T-helper 17 cell (primary cell): ENCODE data around the gene CD52. TPM values are rescaled to one million over a fixed set of nuclear protein-coding genes. Genes with fewer than 3 reads are reported as not detected.
A peak's percentile ranks its signal among the peaks of the same experiment; 100 is the strongest.
"Not testable (repeated sequence)": the region's sequence is repeated elsewhere in the genome, so short reads cannot be mapped to it uniquely, and the experiment has no call there.

Source experiments
- ATAC-seq: fragments of 150-1000 bp; cut with Tn5 transposase; 2 replicates; pipeline ENCODE4 v1.10.0; 2021; ENCODE audit warnings: mild to moderate bottlenecking, moderate library complexity
- DNase-seq, 3 donors: peaks; one replicate each; pipeline versions ENCODE4 v3.0.0 to v3.0.0-alpha.2; 2020 to 2021
- H3K9me3 ChIP-seq: one replicate; pipeline ENCODE4 v1.7.0; 2013; ENCODE audit warnings: low read length, mild to moderate bottlenecking; ENCODE audit not compliant: control insufficient read depth, poor library complexity, severe bottlenecking
- H3K27ac Mint-ChIP-seq: one replicate; pipeline ENCODE4 v1.8.0; 2022; ENCODE audit warnings: mild to moderate bottlenecking, moderate library complexity, mixed read lengths
- H3K27me3 Mint-ChIP-seq: one replicate; pipeline ENCODE4 v1.8.0; 2022; ENCODE audit warnings: mixed read lengths
- H3K36me3 Mint-ChIP-seq: one replicate; pipeline ENCODE4 v1.8.0; 2022; ENCODE audit warnings: low read depth, mixed read lengths
- H3K4me1 Mint-ChIP-seq: one replicate; pipeline ENCODE4 v1.8.0; 2022; ENCODE audit warnings: mild to moderate bottlenecking, mixed read lengths
- H3K4me3 Mint-ChIP-seq: one replicate; pipeline ENCODE4 v1.8.0; 2022; ENCODE audit warnings: mild to moderate bottlenecking, moderate library complexity, mixed read lengths
- total RNA-seq, 4 donors: library from RNA in 2 of 4; stranded (reverse) in 2 of 4; gene quantifications; one replicate each; pipeline ENCODE4 v1.2.3 and lab custom pipeline; 2022 to 2026

CD52 gene
- total RNA-seq, 2 donors from 2014 or later: 1,152 to 1,411 TPM

DNA sequence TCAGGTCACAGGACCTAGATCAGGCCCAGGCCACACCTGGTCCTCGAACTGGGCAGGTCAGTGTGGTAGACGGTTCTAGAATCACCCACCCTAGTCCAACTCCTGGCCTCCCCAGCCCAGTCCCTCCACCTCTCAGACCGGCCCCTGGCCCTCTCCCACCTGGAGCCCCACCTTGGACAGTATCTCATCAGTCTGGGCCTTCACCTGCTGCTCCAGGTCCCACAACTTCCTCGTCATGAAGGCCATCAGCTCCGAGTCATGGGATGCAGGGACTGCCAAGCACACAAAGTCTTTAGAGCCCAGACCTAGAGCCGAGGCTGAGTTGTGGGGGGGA lies 20.0 kb upstream of the CD52 start:
- no peak overlapping the region for H3K27ac Mint-ChIP-seq
- no peak overlapping the region for H3K4me3 Mint-ChIP-seq
- ATAC-seq (no peak), DNase-seq (no peak)
- peaks cover 28% of the 10 kb centered on the region for H3K4me1 Mint-ChIP-seq
- peaks cover 5% of the 10 kb centered on the region for H3K36me3 Mint-ChIP-seq
- H3K9me3 ChIP-seq: no peaks in the 10 kb centered on the region
- no peaks in the 10 kb centered on the region for H3K27me3 Mint-ChIP-seq

DNA sequence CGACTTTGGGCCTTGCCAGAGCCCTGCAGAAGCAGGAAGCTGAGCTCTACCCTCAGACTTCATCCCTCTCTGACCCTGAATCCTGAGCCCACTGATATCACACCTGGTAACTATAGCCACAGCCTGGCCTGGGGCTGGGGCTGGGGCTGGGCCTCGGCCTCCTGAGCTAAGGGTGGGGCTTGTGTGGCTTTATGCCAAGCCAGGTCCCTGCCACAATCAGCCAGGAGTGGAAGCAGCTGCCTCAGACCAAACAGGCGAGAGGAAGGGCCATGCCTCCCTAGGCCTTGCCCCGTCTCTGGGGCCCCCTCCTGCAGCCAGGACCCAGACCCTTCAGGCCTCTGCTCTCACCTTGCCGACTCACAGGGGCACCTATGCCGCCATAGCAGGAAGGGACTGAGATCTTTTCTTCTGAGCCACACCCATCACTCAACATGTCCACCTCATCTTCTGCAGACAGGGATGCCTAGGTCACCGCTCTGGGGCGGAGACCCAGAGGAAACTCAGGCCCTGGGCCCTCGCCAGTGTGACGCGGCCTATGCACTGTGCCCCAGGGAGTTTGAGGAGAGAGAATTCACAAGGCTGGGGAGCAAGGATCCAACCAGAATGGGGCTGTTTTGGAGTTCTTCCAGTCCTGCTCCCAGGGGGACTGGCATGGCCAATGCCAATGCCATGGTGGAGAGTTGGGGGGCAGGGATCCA lies 17.0 kb upstream of the CD52 start:
- H3K9me3 ChIP-seq: no peaks in the 10 kb centered on the region
- DNase-seq (no peak), ATAC-seq (no peak)
- no peak overlapping the region for H3K4me3 Mint-ChIP-seq
- no peaks in the 10 kb centered on the region for H3K36me3 Mint-ChIP-seq
- H3K4me1 Mint-ChIP-seq: peaks cover 20% of the 10 kb centered on the region
- H3K27me3 Mint-ChIP-seq: no peaks in the 10 kb centered on the region
- H3K27ac Mint-ChIP-seq: peak overlapping the region; percentile 67

DNA sequence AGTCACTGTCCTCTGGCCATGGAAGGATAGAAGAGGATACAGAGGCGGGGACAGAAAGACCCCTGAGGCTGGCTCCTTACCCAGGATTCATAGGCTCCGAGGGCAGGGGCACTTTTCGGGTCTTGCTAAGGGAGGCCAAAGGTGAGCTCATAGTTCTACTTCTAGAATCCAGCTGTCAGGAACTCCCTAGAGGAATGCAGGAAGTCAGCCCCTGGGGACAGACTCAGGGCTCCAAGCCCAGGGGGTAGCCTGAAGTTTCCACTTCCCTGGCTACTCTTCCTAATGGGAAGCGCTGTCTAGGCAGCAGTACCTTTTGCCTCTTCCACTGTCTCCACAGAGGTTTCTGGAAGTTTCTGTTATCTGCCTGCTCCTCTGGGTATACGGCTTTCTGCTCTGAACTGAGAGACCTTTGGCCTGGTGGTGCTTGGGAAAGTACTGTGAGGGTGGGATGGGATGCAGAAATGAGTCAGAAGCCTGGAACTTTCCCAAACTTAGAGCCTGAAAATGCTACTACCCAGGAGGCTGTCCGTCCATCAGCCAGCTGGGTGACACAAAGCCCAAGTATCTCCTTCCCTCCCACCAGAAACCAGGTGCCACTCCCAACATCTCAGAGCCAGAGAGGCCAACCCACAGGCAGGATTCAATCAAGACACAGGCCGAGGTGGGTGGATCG lies 14.9 kb upstream of the CD52 start:
- H3K9me3 ChIP-seq: no peaks in the 10 kb centered on the region
- Mint-ChIP-seq H3K4me3 (no peak overlapping the region), H3K27me3 (no peaks in the 10 kb centered on the region), H3K27ac (no peak overlapping the region), H3K4me1 (peaks cover 25% of the 10 kb centered on the region), H3K36me3 (no peaks in the 10 kb centered on the region)
- DNase-seq: no peak
- no peak for ATAC-seq

DNA sequence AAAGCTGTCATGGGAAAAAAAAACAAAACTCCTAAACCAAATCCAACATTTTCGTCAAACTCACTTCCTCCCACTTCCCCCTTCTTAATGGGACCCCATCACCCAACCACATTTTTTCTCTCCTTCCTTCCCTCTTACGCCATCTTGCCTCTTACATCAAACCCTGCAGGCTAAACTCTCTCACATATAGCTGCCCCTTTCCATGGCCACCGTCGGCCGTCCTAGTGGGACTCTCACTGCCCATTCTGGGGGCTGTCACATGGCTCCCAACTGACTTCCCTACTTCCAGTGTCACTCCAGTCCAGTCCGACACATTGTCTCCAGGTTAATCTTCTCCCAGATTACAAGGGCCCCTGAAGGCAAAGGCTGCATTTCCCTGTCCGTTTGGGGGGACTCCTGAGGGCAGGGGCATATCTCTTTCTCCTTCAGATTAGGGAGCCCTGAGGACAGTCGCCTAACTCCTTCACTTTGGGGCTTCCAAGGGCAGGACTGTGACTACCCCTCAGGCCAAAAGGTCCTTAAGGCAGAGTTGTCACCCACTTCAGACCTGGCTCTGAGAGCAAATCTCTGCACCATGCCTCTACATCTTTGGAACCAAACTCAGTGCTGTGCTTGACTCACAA lies 12.0 kb upstream of the CD52 start:
- H3K4me3 Mint-ChIP-seq: peak overlapping the region; percentile 99
- H3K4me1 Mint-ChIP-seq: peaks cover 26% of the 10 kb centered on the region
- no peaks in the 10 kb centered on the region for H3K36me3 Mint-ChIP-seq
- H3K9me3 ChIP-seq: no peaks in the 10 kb centered on the region
- H3K27ac Mint-ChIP-seq: peak overlapping the region; percentile 100
- ATAC-seq: no peak
- DNase-seq: no peak
- H3K27me3 Mint-ChIP-seq: no peaks in the 10 kb centered on the region

DNA sequence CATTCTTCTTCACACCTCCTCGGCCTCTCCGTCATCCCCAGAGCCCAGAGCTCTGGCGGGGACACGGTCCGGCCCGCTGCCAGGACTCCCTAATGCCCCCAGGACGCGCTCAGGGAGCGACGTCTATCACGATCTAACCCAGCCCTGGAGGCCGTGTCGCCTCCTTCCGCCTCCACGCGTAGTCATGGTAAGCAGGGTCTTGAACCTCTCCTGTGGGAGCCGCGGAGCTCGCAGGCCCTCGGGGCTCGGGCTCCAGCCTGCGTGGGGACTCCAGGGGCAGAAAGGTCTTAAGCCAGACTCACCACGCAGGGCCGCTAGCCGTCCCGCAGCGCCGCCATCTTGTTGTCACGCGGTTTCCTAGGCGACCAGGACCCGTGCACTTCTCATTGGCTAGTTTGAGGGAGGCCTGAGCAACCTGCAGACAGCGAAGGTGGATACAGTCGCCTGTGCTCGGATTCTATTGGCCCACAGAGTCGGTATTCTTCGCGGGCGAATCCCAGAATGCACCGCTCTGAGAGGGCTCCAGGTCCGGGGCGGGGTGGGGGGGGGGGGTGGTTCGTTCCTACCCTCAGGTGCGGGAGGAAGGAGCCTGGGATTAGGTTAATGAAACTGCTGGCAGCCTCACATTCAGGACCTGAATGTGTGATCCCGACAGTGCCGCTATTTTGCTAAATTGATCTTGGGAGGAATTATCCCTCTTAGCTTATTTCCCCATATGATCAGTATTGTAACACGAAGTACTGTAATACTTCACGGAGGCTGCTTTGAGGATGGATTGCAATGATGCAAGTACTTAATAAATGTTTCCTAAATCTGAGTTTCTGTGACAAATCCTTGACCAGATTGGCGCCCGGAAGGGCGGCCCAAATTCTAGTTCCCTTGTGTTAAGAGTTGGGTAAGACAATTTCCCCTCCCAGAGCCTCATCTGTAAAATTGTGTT lies 11.2 kb upstream of the CD52 start, which contains the start of gene UBXN11:
UBXN11 (minus strand) TSS at position 347 of the 940 bp plus-strand sequence. CDS start 3,753 bp downstream, outside the sequence.
- Mint-ChIP-seq H3K36me3 (no peaks in the 10 kb centered on the region), H3K27ac (peak within 1 kb of the TSS; percentile 100), H3K27me3 (no peaks in the 10 kb centered on the region), H3K4me3 (peak within 1 kb of the TSS; percentile 99), H3K4me1 (peaks cover 23% of the 10 kb centered on the region)
- H3K9me3 ChIP-seq: no peaks in the 10 kb centered on the region
- peak; percentile 78 to 87 (median 80) for DNase-seq
- peak; percentile 98 for ATAC-seq

DNA sequence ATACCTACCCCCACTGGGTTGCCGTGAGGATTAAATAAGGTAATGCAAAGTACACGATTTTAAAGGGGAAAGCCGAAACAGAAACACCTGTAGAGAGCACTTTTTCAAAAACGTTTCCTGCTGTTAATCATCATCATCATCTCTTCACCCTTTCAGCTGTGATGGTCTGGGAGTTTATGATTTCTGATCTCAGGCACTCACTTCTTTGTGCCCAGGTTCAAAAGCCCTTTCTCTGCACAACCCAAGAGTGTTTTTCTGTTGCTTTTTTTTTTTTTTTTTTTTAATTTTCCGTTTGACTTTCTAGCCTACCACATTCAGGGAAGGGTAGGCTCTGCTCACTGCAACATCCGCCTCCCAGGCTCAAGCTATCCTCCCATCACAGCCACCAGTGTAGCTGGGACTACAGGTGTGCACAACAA lies 10.4 kb upstream of the CD52 start:
- peak; percentile 17 for ATAC-seq
- H3K27ac Mint-ChIP-seq: peak overlapping the region; percentile 100
- H3K4me3 Mint-ChIP-seq: peak overlapping the region; percentile 99
- peaks cover 28% of the 10 kb centered on the region for H3K4me1 Mint-ChIP-seq
- no peaks in the 10 kb centered on the region for H3K36me3 Mint-ChIP-seq
- DNase-seq: no peak
- H3K9me3 ChIP-seq: no peaks in the 10 kb centered on the region
- H3K27me3 Mint-ChIP-seq: no peaks in the 10 kb centered on the region

DNA sequence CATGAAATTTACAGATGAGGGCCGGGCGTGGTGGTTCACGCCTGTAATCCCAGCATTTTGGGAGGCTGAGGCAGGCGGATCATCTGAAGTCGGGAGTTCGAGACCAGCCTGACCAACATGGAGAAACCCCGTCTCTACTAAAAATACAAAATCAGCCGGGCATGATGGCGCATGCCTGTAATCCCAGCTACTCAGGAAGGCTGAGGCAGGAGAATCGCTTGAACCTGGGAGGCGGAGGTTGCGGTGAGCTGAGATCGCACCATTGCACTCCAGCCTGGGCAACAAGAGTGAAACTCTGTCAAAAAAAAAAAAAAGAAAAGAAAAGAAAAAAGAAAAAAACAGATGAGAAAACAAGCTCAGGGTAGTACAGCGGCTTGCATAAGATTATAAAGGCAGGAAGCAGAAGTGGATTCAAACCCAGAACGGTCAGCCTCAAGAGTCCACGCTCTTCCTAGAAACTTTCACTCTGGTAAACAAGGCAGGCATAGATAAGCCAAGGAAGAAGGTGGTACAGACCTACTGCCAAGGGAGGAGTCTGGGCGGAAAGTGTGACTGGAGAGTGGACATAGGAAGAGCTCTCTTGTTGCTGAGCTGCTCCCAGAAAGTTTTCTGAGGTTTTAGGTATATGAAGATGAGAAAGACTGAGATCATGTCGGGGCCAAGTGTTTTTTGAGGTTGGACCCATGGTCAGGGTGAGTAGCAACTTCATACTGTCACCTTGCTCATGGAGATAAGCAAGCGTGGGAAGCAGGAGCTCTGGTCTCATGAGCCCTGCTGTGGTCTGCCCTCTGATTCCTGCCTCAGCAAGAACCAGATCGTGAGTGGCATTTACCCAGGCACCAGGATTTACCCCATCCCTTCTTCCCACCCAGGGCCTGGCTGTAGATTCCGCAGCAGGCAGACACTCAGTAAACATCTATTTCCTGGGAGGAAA lies 9.5 kb upstream of the CD52 start:
- not testable (repeated sequence) for H3K9me3 ChIP-seq, ATAC-seq, H3K27me3 Mint-ChIP-seq, DNase-seq, H3K36me3 Mint-ChIP-seq
- Mint-ChIP-seq H3K4me3 (peak overlapping the region; percentile 99), H3K4me1 (peaks cover 30% of the 10 kb centered on the region), H3K27ac (peak overlapping the region; percentile 100)

DNA sequence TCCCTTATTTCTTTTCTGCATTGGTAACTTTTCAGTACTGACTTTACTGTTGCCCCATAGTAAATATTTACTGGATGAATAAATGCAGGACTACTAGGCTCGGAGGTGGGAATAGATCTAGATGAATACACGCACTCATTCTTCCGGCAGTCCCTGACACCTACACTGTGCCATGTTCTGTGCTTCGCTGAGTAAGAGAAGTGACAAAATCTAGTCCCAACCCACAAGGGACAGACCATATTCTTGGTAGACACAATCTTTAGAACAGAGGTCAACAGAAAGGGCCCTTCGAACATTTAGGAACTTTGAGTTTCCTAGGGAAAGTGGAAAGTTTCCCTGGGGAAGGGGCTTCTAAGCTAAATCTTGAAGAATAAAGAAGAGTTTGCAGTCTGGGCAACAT lies 3.3 kb upstream of the CD52 start:
- Mint-ChIP-seq H3K4me3 (peak overlapping the region; percentile 83), H3K27ac (peak overlapping the region; percentile 89), H3K4me1 (peaks cover 43% of the 10 kb centered on the region), H3K36me3 (peaks cover 5% of the 10 kb centered on the region), H3K27me3 (no peaks in the 10 kb centered on the region)
- DNase-seq (no peak), ATAC-seq (no peak)
- no peaks in the 10 kb centered on the region for H3K9me3 ChIP-seq

DNA sequence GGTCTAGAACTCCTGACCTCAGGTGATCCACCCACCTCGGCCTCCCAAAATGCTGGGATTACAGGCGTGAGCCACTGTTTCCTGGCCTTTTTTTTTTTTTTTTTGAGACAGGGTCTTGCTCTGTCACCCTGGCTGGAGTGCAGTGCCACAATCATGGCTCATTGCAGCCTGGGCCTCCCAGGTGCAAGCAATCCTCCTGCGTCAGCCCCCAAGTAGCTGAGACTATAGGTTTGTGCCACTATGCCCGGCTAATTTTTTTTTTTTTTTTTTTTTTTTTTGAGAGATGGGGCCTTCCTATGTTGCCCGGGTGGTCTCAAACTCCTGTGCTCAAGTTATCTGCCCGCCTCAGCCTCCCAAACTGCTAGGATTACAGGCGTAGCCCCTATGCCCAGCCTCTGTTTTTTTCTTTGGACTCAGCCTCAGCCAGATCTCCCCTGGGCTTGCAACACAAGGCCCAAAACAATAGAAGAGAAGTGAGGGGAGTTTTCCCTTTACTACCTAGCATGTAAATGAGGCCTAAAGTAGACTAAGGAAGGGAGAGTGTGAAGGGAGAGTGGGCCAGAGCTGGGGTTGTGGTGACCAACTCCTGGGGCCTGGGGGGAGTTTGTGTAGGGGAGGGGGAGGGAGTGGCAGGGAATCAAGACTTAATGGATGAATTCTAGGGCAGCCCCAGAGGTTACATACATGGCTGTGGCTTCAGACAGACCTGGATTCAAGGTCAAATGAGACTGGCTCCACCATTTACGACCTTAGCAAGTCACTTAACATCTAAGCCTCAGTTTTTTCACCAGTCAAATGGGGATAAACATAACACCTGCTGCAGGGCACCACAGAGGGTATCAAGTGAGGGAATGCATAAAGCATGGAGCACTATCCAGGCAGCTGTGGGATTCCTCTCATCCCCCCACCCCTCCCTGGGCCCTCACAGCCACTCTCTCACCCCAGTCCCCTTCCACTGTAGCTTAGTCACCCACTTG lies 1.6 kb upstream of the CD52 start:
- H3K36me3 Mint-ChIP-seq: peaks cover 9% of the 10 kb centered on the region
- peak overlapping the region; percentile 83 for H3K4me3 Mint-ChIP-seq
- ATAC-seq: no peak
- no peak for DNase-seq
- H3K27me3 Mint-ChIP-seq: no peaks in the 10 kb centered on the region
- H3K27ac Mint-ChIP-seq: peak overlapping the region; percentile 96
- H3K9me3 ChIP-seq: no peaks in the 10 kb centered on the region
- peaks cover 53% of the 10 kb centered on the region for H3K4me1 Mint-ChIP-seq

DNA sequence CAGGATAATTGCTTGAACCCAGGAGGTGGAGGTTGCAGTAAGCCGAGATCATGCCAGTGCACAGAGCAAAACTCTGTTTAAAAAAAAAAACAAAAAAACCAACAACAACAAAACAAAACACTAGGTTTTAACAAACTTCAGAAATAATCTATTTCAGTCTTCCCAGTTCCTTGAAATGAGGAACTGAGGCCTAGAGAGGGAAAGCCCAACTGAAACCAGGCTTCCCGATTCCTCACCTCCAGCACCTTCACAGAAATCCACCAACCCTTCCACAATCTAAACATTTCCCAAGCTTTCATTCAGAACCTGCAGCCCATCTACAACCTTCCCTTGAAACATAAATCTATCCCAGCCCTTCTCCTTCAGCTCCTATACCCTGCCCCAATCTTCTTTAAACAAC lies 612 bp upstream of the CD52 start:
- Mint-ChIP-seq H3K4me1 (peaks cover 54% of the 10 kb centered on the region), H3K4me3 (peak overlapping the region; percentile 99), H3K36me3 (peaks cover 14% of the 10 kb centered on the region), H3K27me3 (no peaks in the 10 kb centered on the region), H3K27ac (peak overlapping the region; percentile 96)
- ATAC-seq (no peak), DNase-seq (no peak)
- H3K9me3 ChIP-seq: no peaks in the 10 kb centered on the region

DNA sequence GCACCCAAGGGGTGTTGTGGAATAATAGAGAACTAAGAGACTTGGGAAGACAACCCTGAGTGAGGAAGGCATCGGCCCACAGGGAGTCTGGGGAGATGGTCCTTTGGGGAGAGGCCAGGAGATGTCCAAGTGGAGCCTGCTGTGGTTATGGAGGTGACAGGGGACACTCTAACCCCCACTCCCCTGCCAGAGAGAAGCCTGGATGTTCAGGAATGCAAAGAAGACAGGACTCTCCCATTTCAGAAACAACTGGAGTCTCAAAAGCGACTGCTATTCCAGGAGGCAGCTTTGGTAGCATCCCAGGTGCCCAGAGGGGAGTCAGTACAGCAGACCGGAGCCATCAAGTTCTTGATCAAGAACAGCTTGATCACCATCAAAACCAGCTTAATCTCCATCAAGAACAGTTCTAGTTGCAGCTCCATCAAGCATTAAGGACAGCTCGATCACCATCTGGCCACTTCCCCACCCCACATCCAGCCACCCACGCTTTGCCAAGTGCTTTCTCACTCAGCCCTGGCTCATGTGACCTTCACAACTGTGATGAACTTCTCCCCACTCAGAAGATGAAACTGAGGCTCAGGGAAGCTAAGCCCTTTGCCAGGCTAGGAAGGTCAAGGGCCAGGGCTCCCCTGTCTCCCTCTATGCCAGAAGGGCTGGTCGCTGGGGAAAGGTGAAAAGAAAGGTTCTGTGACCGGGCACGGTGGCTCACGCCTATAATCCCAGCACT lies 743 bp downstream of the CD52 start:
- Mint-ChIP-seq H3K27ac (peak overlapping the region; percentile 96), H3K4me3 (peak overlapping the region; percentile 99), H3K27me3 (no peaks in the 10 kb centered on the region), H3K4me1 (peaks cover 58% of the 10 kb centered on the region), H3K36me3 (peaks cover 16% of the 10 kb centered on the region)
- ATAC-seq: no peak
- no peak for DNase-seq
- no peaks in the 10 kb centered on the region for H3K9me3 ChIP-seq
